RWPE2 (cell line): ENCODE results near the gene KNG1.
"Not testable (repeated sequence)": the region's sequence is repeated elsewhere in the genome, so short reads cannot be mapped to it uniquely, and the experiment has no call there.

Experiments used
- ATAC-seq: fragments of 200-7000 bp; cut with Tn5 transposase; 3 replicates; pipeline ENCODE4 v1.9.1; 2021; ENCODE audit warnings: low read depth
- DNase-seq: peaks from one replicate; pipeline ENCODE4 v3.0.0-alpha.2; 2020; ENCODE audit warnings: low spot score
- H3K27ac ChIP-seq: fragments of 450-650 bp; 2 replicates; pipeline ENCODE4 v1.5.1; 2017; ENCODE audit warnings: mild to moderate bottlenecking; ENCODE audit not compliant: poor library complexity, severe bottlenecking
- H3K27me3 ChIP-seq: fragments of 250-450 bp; sonication (Bioruptor Pico); 2 replicates; pipeline ENCODE4 v1.5.1; 2021; ENCODE audit warnings: mild to moderate bottlenecking, moderate library complexity; ENCODE audit not compliant: insufficient read depth, poor library complexity, severe bottlenecking
- H3K36me3 ChIP-seq: fragments of 250-450 bp; sonication (Bioruptor Pico); 2 replicates; pipeline ENCODE4 v1.5.1; 2020; ENCODE audit warnings: low read depth, mild to moderate bottlenecking, moderate library complexity
- H3K4me1 ChIP-seq: fragments of 250-450 bp; sonication (Bioruptor Pico); 2 replicates; pipeline ENCODE4 v1.5.1; 2021; ENCODE audit warnings: mild to moderate bottlenecking, moderate library complexity; ENCODE audit not compliant: insufficient read depth, poor library complexity, severe bottlenecking
- H3K4me3 ChIP-seq: fragments of 250-450 bp; sonication (Bioruptor Pico); 2 replicates; pipeline ENCODE4 v1.5.1; 2021; ENCODE audit warnings: mild to moderate bottlenecking, moderate library complexity; ENCODE audit not compliant: severe bottlenecking
- H3K9me3 ChIP-seq: fragments of 250-450 bp; sonication (Bioruptor Pico); 2 replicates; pipeline ENCODE4 v1.5.1; 2021; ENCODE audit warnings: mild to moderate bottlenecking, moderate library complexity; ENCODE audit not compliant: severe bottlenecking
- TF ChIP-seq, protein P1 (sequence below): fragments of 450-650 bp; IDR thresholded peaks from one replicate; pipeline ENCODE4 v1.5.1; 2017; ENCODE audit warnings: mild to moderate bottlenecking, moderate library complexity; ENCODE audit not compliant: poor library complexity, severe bottlenecking

The KNG1 gene

DNA sequence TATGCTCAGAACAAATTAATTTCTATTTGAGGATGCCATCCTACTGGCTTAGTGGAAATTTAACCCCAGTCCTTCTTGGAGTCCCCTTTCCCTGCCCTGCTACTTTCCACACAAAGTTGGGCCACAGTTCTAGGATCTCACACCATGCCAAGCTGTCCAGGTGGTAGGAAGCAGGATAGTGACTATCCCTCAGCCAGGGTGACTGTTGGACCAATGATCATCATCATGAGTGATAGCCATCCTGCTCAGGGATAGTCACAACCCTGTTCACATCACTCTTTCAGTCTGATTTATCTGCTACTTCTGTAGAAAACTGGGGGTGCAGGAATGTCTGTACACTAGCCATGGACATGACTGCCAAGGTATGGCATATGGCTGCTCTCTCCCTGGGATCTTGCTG is 38.6 kb upstream of the KNG1 start:
- no peaks in the 10 kb centered on the region for H3K27me3 ChIP-seq

DNA sequence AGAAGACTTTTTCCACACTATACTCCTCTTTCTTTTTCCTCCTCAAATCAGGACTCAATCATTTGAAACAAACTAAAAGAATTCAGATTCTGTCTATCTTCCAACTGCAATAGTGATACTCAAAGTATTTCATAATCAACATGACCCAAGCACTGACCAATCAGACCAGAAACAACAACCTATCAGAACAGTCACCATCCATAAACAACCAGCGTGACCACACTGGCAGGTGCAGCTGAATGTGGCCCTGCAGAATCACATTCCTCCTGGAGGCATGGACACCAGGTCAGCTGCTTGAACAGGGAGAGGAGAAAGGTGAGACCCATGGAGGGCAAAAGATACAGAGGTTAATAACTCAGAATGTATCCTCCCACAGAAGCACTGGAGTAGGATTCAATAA is 38.0 kb upstream of the KNG1 start:
- DNase-seq (no peak), ATAC-seq (no peak)
- Histone ChIP-seq H3K4me3 (no peak overlapping the region), H3K27ac (no peak overlapping the region), H3K36me3 (no peaks in the 10 kb centered on the region), H3K4me1 (no peaks in the 10 kb centered on the region), H3K27me3 (no peaks in the 10 kb centered on the region), H3K9me3 (no peaks in the 10 kb centered on the region)
- TF ChIP-seq, protein P1, sequence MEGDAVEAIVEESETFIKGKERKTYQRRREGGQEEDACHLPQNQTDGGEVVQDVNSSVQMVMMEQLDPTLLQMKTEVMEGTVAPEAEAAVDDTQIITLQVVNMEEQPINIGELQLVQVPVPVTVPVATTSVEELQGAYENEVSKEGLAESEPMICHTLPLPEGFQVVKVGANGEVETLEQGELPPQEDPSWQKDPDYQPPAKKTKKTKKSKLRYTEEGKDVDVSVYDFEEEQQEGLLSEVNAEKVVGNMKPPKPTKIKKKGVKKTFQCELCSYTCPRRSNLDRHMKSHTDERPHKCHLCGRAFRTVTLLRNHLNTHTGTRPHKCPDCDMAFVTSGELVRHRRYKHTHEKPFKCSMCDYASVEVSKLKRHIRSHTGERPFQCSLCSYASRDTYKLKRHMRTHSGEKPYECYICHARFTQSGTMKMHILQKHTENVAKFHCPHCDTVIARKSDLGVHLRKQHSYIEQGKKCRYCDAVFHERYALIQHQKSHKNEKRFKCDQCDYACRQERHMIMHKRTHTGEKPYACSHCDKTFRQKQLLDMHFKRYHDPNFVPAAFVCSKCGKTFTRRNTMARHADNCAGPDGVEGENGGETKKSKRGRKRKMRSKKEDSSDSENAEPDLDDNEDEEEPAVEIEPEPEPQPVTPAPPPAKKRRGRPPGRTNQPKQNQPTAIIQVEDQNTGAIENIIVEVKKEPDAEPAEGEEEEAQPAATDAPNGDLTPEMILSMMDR, result no peak

More for the DNA sequence above, 38.6 kb upstream of the KNG1 start:
- Histone ChIP-seq H3K36me3 (no peaks in the 10 kb centered on the region), H3K9me3 (no peaks in the 10 kb centered on the region), H3K4me3 (no peak overlapping the region), H3K27ac (no peak overlapping the region), H3K4me1 (no peaks in the 10 kb centered on the region)
- DNase-seq, result no peak
- no peak for ATAC-seq
- TF ChIP-seq, protein P1, result no peak

DNA sequence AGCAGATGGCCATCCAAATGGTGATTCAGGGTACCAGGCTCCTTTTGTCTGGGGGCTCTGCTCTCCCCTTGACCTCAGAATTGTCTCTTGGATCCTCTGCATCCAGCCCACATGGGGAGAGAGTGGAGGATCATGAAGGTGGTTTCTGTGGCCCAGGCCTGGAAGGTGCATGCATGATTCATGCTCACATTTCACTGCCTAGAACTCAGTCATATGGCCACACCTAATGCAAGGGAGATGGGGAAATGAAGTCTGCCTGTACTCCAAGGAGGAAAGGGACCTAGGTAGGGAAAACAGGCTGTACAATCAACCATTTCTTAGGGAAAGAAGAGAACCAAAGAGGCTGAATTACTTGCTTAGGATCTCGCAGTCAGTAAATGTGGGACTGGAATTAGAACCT is 36.3 kb upstream of the KNG1 start:
- Histone ChIP-seq H3K4me1 (no peaks in the 10 kb centered on the region), H3K27me3 (no peaks in the 10 kb centered on the region), H3K9me3 (no peaks in the 10 kb centered on the region), H3K27ac (no peak overlapping the region), H3K36me3 (no peaks in the 10 kb centered on the region), H3K4me3 (no peak overlapping the region)
- ATAC-seq, result peak; percentile 59; the same call in 2 of the 3 replicates
- DNase-seq, result no peak
- TF ChIP-seq, protein P1, result no peak

DNA sequence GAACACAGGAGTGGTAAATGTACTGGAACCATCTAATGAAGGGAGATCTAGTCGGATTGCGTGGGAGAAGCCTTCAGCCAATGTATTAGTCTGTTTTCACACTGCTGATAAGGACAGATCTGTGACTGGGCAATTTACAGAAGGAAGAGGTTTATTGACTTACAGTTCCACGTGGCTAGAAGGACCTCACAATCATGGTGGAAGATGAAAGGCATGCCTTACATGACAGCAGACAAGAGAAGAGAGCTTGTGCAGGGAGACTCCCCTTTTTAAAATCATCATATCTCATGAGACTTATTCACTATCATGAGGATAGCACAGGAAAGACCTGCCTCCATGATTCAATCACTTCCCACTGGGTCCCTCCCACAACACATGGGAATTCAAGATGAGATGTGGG is 34.3 kb upstream of the KNG1 start:
- ATAC-seq (no peak), DNase-seq (no peak)
- H3K4me3 ChIP-seq, result no peak overlapping the region
- H3K4me1 ChIP-seq, result no peaks in the 10 kb centered on the region
- TF ChIP-seq, protein P1, result no peak
- no peaks in the 10 kb centered on the region for H3K9me3 ChIP-seq
- no peaks in the 10 kb centered on the region for H3K27me3 ChIP-seq
- H3K27ac ChIP-seq, result no peak overlapping the region
- no peaks in the 10 kb centered on the region for H3K36me3 ChIP-seq

DNA sequence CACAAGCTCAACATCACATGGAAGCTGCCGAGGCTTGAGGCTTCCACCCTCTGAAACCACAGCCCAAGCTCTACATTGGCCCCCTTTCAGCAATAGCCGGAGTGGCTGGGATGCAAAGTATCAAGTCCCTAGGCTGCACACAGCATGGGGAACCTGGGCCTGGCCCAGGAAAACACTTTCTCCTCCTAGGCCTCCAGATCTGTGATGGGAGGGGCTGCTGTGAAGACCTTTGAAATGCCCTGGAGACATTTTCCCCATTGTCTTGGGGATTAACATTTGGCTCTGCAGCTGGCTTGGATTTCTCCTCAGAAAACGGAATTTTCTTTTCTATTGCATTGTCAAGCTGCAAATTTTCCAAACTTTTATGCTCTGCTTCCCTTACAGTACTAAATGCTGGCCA is 33.2 kb upstream of the KNG1 start:
- H3K36me3 ChIP-seq, result no peaks in the 10 kb centered on the region
- no peaks in the 10 kb centered on the region for H3K9me3 ChIP-seq
- H3K4me1 ChIP-seq, result no peaks in the 10 kb centered on the region
- ATAC-seq, result no peak
- TF ChIP-seq, protein P1, result no peak
- no peak overlapping the region for H3K27ac ChIP-seq
- no peak for DNase-seq
- H3K4me3 ChIP-seq, result no peak overlapping the region
- H3K27me3 ChIP-seq, result no peaks in the 10 kb centered on the region

DNA sequence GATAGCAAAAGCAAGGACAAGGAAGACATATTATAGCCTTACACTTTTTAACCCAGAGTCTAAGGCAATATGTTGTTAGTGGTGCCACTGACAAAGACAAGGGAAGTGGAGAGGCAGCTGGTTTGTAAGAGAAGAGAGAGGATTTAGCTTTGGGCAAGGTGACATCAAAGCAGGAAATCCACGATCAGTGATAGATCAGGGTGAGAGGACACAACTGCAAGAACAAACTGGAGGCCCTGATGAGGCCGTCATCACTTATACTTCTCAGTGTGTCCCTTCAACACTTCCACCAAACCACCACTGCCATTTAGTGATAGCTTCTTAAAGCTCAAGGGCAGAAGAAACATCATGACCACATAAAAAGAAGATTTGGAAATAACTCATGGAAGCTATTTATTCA is 30.7 kb upstream of the KNG1 start:
- not testable (repeated sequence) for H3K4me3 ChIP-seq, DNase-seq, ATAC-seq, H3K4me1 ChIP-seq, H3K27me3 ChIP-seq, H3K9me3 ChIP-seq, H3K27ac ChIP-seq, H3K36me3 ChIP-seq
